Trophoblast cell (in vitro differentiated cells and primary cell): ENCODE data around the gene LZTS2.
A peak's percentile ranks its signal among the peaks of the same experiment; 100 is the strongest.

Source experiments
- DNase-seq, 2 donors: peaks; one replicate each; pipeline ENCODE4 v3.0.0-alpha.2; 2016
- H2AFZ ChIP-seq: 2 replicates; pipeline ENCODE4 v1.6.1; 2013; ENCODE audit warnings: low read length, moderate library complexity, mild to moderate bottlenecking; ENCODE audit not compliant: insufficient read depth, poor library complexity
- H2AK5ac ChIP-seq: 2 replicates; pipeline ENCODE4 v1.6.1; 2013; ENCODE audit warnings: mild to moderate bottlenecking, low read length
- H2BK120ac ChIP-seq: 2 replicates; pipeline ENCODE4 v1.6.1; 2013; ENCODE audit warnings: low read length, mild to moderate bottlenecking, moderate library complexity; ENCODE audit not compliant: insufficient read depth, poor library complexity
- H2BK12ac ChIP-seq: 2 replicates; pipeline ENCODE4 v1.6.1; 2013; ENCODE audit warnings: mild to moderate bottlenecking, low read length, moderate library complexity
- H2BK5ac ChIP-seq: 2 replicates; pipeline ENCODE4 v1.6.1; 2013; ENCODE audit warnings: low read length, low read depth, moderate library complexity, mild to moderate bottlenecking; ENCODE audit not compliant: poor library complexity
- H3K14ac ChIP-seq: 2 replicates; pipeline ENCODE4 v1.6.1; 2013; ENCODE audit warnings: mild to moderate bottlenecking, low read length
- H3K18ac ChIP-seq: 2 replicates; pipeline ENCODE4 v1.6.1; 2013; ENCODE audit warnings: mild to moderate bottlenecking, low read length
- H3K23ac ChIP-seq: 2 replicates; pipeline ENCODE4 v1.6.1; 2013; ENCODE audit warnings: low read length
- H3K27ac ChIP-seq: 2 replicates; pipeline ENCODE4 v1.5.1; 2013; ENCODE audit warnings: low read depth, mild to moderate bottlenecking, inconsistent platforms, low read length, moderate library complexity
- H3K27me3 ChIP-seq: 2 replicates; pipeline ENCODE4 v1.6.1; 2013; ENCODE audit warnings: inconsistent platforms, mild to moderate bottlenecking, low read length, moderate library complexity; ENCODE audit not compliant: insufficient read depth
- H3K36me3 ChIP-seq, 2 experiments: 1 replicate in 1 of 2; 2 replicates in 1 of 2; pipeline ENCODE4 v1.6.1; 2013; ENCODE audit warnings: low read length in 2 of 2, mild to moderate bottlenecking in 2 of 2, moderate library complexity in 1 of 2; ENCODE audit not compliant: insufficient read depth in 2 of 2, control insufficient read depth in 1 of 2
- H3K4ac ChIP-seq: 2 replicates; pipeline ENCODE4 v1.6.1; 2013; ENCODE audit warnings: low read depth, mild to moderate bottlenecking, low read length, moderate library complexity
- H3K4me1 ChIP-seq, 2 experiments: 1 replicate in 1 of 2; 2 replicates in 1 of 2; pipeline ENCODE4 v1.6.1; 2013; ENCODE audit warnings: low read length in 2 of 2, mild to moderate bottlenecking in 2 of 2, moderate library complexity in 1 of 2; ENCODE audit not compliant: insufficient read depth in 2 of 2, control insufficient read depth in 1 of 2
- H3K4me2 ChIP-seq: 2 replicates; pipeline ENCODE4 v1.6.1; 2013; ENCODE audit warnings: inconsistent platforms, mild to moderate bottlenecking, low read length, moderate library complexity
- H3K4me3 ChIP-seq: 2 replicates; pipeline ENCODE4 v1.5.1; 2013; ENCODE audit warnings: mild to moderate bottlenecking, low read depth, low read length, inconsistent platforms
- H3K79me1 ChIP-seq: one replicate; pipeline ENCODE4 v1.6.1; 2013; ENCODE audit warnings: low read length
- H3K79me2 ChIP-seq: 2 replicates; pipeline ENCODE4 v1.6.1; 2013; ENCODE audit warnings: low read length, mild to moderate bottlenecking; ENCODE audit not compliant: control insufficient read depth, insufficient read depth, poor library complexity
- H3K9ac ChIP-seq: 2 replicates; pipeline ENCODE4 v1.6.1; 2013; ENCODE audit warnings: mild to moderate bottlenecking, low read length
- H3K9me3 ChIP-seq: 2 replicates; pipeline ENCODE4 v1.6.1; 2013; ENCODE audit warnings: low read depth, mild to moderate bottlenecking, control low read depth, inconsistent platforms, low read length; ENCODE audit not compliant: insufficient read depth
- H4K12ac ChIP-seq: 2 replicates; pipeline ENCODE4 v1.6.1; 2013; ENCODE audit warnings: low read depth, mild to moderate bottlenecking, low read length, moderate library complexity
- H4K8ac ChIP-seq: 2 replicates; pipeline ENCODE4 v1.6.1; 2013; ENCODE audit warnings: low read depth, mild to moderate bottlenecking, low read length, moderate library complexity
- H4K91ac ChIP-seq: one replicate; pipeline ENCODE4 v1.6.1; 2013; ENCODE audit warnings: low read depth, mild to moderate bottlenecking, low read length, moderate library complexity
- WGBS: extraction: QIAGEN DNeasy Blood & Tissue Kit; methylation state at CpG from one replicate; pipeline ENCODE4 v1.1.7; 2013; ENCODE audit warnings: missing lambda C conversion rate; ENCODE audit not compliant: insufficient read length, insufficient coverage; ENCODE audit errors: extremely low coverage; 5-methylcytosine and 5-hydroxymethylcytosine counted together

Gene LZTS2

DNA sequence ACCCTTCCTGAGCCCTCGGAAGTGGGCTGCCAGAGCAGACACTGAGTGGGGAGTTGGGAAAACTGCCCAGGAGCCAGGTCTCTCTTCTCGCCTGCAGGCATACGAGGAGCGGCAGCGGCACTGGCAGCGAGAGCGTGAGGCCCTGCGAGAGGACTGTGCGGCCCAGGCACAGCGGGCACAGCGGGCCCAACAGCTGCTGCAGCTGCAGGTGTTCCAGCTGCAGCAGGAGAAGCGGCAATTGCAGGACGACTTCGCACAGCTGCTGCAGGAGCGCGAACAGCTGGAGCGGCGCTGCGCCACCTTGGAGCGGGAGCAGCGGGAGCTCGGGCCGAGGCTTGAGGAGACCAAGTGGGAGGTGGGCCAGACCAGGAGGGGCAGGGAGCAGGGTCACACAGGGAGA lies 5.8 kb downstream of the LZTS2 start:
- Histone ChIP-seq H3K27me3 (no peaks in the 10 kb centered on the region), H4K8ac (no peak overlapping the region), H2AFZ (no peak overlapping the region), H3K4me2 (no peak overlapping the region), H4K91ac (no peak overlapping the region), H2AK5ac (no peak overlapping the region), H3K4me3 (no peak overlapping the region), H3K79me2 (peaks cover 9% of the 10 kb centered on the region), H3K23ac (no peak overlapping the region), H3K9ac (no peak overlapping the region), H4K12ac (no peak overlapping the region), H3K4me1 (peaks cover 6 to 11% of the 10 kb centered on the region in 2 experiments), H3K4ac (no peak overlapping the region), H2BK5ac (no peak overlapping the region), H3K36me3 (peaks cover 48 to 50% of the 10 kb centered on the region in 2 experiments), H3K27ac (no peak overlapping the region), H3K9me3 (no peaks in the 10 kb centered on the region), H2BK120ac (no peak overlapping the region), H3K79me1 (peaks cover 2% of the 10 kb centered on the region), H2BK12ac (no peak overlapping the region), H3K18ac (no peak overlapping the region), H3K14ac (no peak overlapping the region)
- no peak for DNase-seq
- no CpG with 5 or more reads among the region's 23 CpGs for WGBS

DNA sequence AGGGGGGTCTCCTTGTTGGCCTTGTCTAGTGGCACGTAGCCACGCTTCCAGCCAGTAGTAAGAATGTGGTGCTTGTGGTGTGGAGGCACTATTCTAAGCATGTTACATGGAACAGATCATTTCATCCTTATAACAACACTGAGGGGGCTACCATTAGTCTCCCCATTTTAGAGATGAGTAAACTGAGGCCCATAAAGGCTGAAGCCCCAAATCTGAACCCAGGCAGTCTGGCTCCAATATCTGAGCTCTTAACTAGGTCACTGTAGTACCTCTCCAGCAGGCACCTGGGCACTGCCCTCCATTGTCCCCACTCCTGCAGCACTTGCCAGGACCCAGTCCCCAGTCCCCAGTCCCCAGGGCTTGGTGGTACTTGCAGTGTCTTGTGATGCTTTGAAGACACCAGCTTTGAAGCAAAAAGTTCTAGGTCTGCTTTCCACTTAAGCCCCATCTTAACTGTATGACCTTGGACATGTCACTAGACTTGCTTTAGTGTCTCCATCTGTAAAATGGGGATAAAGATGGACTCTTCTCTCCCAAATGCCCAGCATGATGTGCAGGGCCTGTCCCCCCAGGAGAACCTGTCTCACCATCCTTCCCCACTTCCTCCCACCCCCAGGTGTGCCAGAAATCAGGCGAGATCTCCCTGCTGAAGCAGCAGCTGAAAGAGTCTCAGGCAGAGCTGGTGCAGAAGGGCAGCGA lies 6.4 kb downstream of the LZTS2 start:
- H3K4me1 ChIP-seq, result peaks cover under 1 to 7% of the 10 kb centered on the region in 2 experiments
- WGBS, result no CpG with 5 or more reads among the region's 4 CpGs
- no peak overlapping the region for H4K12ac ChIP-seq

DNA sequence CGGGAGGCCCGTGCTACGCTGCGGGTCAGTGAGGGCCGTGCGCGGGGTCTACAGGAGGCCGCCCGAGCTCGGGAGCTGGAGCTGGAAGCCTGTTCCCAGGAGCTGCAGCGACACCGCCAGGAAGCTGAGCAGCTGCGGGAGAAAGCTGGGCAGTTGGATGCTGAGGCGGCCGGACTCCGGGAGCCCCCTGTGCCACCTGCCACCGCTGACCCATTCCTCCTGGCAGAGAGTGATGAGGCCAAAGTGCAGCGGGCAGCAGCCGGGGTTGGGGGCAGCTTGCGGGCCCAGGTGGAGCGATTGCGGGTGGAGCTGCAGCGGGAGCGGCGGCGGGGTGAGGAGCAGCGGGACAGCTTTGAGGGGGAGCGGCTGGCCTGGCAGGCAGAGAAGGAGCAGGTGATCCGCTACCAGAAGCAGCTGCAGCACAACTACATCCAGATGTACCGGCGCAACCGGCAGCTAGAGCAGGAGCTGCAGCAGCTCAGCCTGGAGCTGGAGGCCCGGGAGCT lies 7.0 kb downstream of the LZTS2 start:
- no peak overlapping the region for H2AK5ac ChIP-seq
- H2BK120ac ChIP-seq, result no peak overlapping the region
- no peak overlapping the region for H2AFZ ChIP-seq
- peaks cover 48 to 50% of the 10 kb centered on the region in 2 experiments for H3K36me3 ChIP-seq
- H3K4me3 ChIP-seq, result no peak overlapping the region
- no CpG with 5 or more reads among the region's 33 CpGs for WGBS
- H3K4ac ChIP-seq, result no peak overlapping the region
- H4K8ac ChIP-seq, result no peak overlapping the region
- no peak overlapping the region for H3K18ac ChIP-seq
- H2BK12ac ChIP-seq, result no peak overlapping the region
- H3K27me3 ChIP-seq, result no peaks in the 10 kb centered on the region
- H4K12ac ChIP-seq, result peak overlapping the region; percentile 28
- no peak overlapping the region for H3K23ac ChIP-seq
- H4K91ac ChIP-seq, result no peak overlapping the region
- no peak overlapping the region for H3K27ac ChIP-seq
- no peaks in the 10 kb centered on the region for H3K9me3 ChIP-seq
- H3K4me1 ChIP-seq, result peaks cover 0 to 2% of the 10 kb centered on the region in 2 experiments
- H3K79me2 ChIP-seq, result peaks cover 2% of the 10 kb centered on the region
- no peaks in the 10 kb centered on the region for H3K79me1 ChIP-seq
- no peak for DNase-seq
- no peak overlapping the region for H2BK5ac ChIP-seq
- H3K14ac ChIP-seq, result no peak overlapping the region
- no peak overlapping the region for H3K9ac ChIP-seq
- H3K4me2 ChIP-seq, result no peak overlapping the region

More for the DNA sequence above, 6.4 kb downstream of the LZTS2 start:
- Histone ChIP-seq H3K79me2 (peaks cover 4% of the 10 kb centered on the region), H3K18ac (no peak overlapping the region), H3K4me2 (no peak overlapping the region), H3K79me1 (no peaks in the 10 kb centered on the region), H3K9me3 (no peaks in the 10 kb centered on the region), H3K4me3 (no peak overlapping the region), H2BK120ac (no peak overlapping the region), H3K23ac (no peak overlapping the region), H3K27ac (no peak overlapping the region), H3K4ac (no peak overlapping the region), H2BK12ac (no peak overlapping the region), H3K27me3 (no peaks in the 10 kb centered on the region), H4K8ac (no peak overlapping the region), H3K36me3 (peaks cover 48 to 50% of the 10 kb centered on the region in 2 experiments), H3K9ac (no peak overlapping the region), H2AFZ (no peak overlapping the region), H3K14ac (no peak overlapping the region), H4K91ac (no peak overlapping the region), H2BK5ac (no peak overlapping the region), H2AK5ac (no peak overlapping the region)
- DNase-seq, result no peak

DNA sequence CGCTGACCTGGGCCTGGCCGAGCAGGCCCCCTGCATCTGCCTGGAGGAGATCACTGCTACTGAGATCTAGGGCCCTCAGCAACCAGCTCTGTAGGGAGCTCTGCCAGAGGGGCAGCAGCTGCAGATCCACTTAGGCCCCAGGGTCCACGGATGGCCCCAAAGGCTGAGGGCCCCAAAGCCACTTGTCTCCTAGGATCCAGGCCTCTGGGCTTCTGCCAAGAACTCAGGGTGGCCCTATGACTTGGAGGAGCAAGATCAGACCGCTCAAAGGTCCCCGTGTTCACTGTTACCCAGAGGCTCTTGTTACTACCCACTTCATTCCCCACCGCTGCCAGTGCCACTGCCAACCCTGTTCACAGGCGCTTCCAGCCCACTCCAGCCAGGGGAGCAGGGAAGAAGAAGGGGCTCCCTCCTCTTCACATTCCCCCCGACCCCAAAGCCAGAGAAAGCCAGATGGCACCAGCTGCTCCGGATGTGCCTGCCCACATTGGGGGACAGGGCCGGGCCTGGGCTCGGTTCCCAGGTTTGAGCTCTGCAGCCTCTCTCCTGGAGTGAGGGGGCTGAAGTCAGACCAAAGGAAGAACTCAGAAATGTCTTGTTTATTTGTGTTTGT lies 7.6 kb downstream of the LZTS2 start:
- Histone ChIP-seq H3K23ac (no peak overlapping the region), H3K79me1 (no peaks in the 10 kb centered on the region), H3K4me2 (no peak overlapping the region), H4K91ac (no peak overlapping the region), H3K9ac (no peak overlapping the region), H3K27ac (no peak overlapping the region), H3K9me3 (no peaks in the 10 kb centered on the region), H3K14ac (no peak overlapping the region), H3K18ac (no peak overlapping the region), H3K27me3 (no peaks in the 10 kb centered on the region), H3K4me1 (no peaks in the 10 kb centered on the region), H3K79me2 (no peaks in the 10 kb centered on the region), H3K4me3 (no peak overlapping the region), H3K4ac (no peak overlapping the region), H2BK120ac (no peak overlapping the region), H3K36me3 (peaks cover 44 to 50% of the 10 kb centered on the region in 2 experiments), H2BK12ac (no peak overlapping the region), H4K8ac (no peak overlapping the region), H4K12ac (no peak overlapping the region), H2AFZ (no peak overlapping the region), H2BK5ac (no peak overlapping the region), H2AK5ac (no peak overlapping the region)
- DNase-seq, result no peak
- no CpG with 5 or more reads among the region's 11 CpGs for WGBS
